H9 (cell line): ENCODE data around the gene NOD1. TPM values are rescaled to one million over a fixed set of nuclear protein-coding genes. Genes with fewer than 3 reads are reported as not detected.

ENCODE experiments used
- DNase-seq: peaks from one replicate; pipeline ENCODE4 v3.0.0-alpha.2; 2017
- H2AFZ ChIP-seq: one replicate; pipeline ENCODE4 v1.6.1; 2013; ENCODE audit warnings: mild to moderate bottlenecking, low read length, control low read depth, moderate library complexity
- H2AK5ac ChIP-seq: 2 replicates; pipeline ENCODE4 v1.6.1; 2013; ENCODE audit warnings: low read length, control low read depth, mixed read lengths; ENCODE audit not compliant: insufficient read length
- H2BK120ac ChIP-seq: one replicate; pipeline ENCODE4 v1.6.1; 2013; ENCODE audit warnings: low read depth, mild to moderate bottlenecking, low read length, control low read depth, inconsistent platforms; ENCODE audit not compliant: poor library complexity, severe bottlenecking
- H2BK12ac ChIP-seq: 2 replicates; pipeline ENCODE4 v1.6.1; 2013; ENCODE audit warnings: low read length, control low read depth, mixed read lengths, low read depth; ENCODE audit not compliant: insufficient read length
- H2BK15ac ChIP-seq: 2 replicates; pipeline ENCODE4 v1.6.1; 2013; ENCODE audit warnings: low read depth, low read length, control low read depth
- H2BK20ac ChIP-seq: one replicate; pipeline ENCODE4 v1.6.1; 2013; ENCODE audit warnings: low read depth, mild to moderate bottlenecking, low read length, control low read depth, inconsistent platforms; ENCODE audit not compliant: poor library complexity, severe bottlenecking
- H2BK5ac ChIP-seq: 2 replicates; pipeline ENCODE4 v1.6.1; 2013; ENCODE audit warnings: low read length, control low read depth, mixed read lengths; ENCODE audit not compliant: insufficient read length
- H3K14ac ChIP-seq: 2 replicates; pipeline ENCODE4 v1.6.1; 2013; ENCODE audit warnings: low read length, control low read depth; ENCODE audit not compliant: insufficient read depth
- H3K18ac ChIP-seq: 2 replicates; pipeline ENCODE4 v1.6.1; 2013; ENCODE audit warnings: low read depth, mild to moderate bottlenecking, mixed read lengths, low read length, control low read depth; ENCODE audit not compliant: insufficient read length
- H3K23ac ChIP-seq: 2 replicates; pipeline ENCODE4 v1.6.1; 2013; ENCODE audit warnings: low read length, control low read depth, mixed read lengths, low read depth; ENCODE audit not compliant: insufficient read length
- H3K23me2 ChIP-seq: 2 replicates; pipeline ENCODE4 v1.6.1; 2013; ENCODE audit warnings: low read depth, mild to moderate bottlenecking, mixed read lengths, low read length, control low read depth; ENCODE audit not compliant: insufficient read length, poor library complexity, severe bottlenecking
- H3K27ac ChIP-seq: 2 replicates; pipeline ENCODE4 v1.5.1; 2013; ENCODE audit warnings: low read length, control low read depth, mixed read lengths, low read depth; ENCODE audit not compliant: insufficient read length
- H3K27me3 ChIP-seq: 2 replicates; pipeline ENCODE4 v1.6.1; 2013; ENCODE audit warnings: low read length, control low read depth, inconsistent platforms; ENCODE audit not compliant: insufficient read depth
- H3K4ac ChIP-seq: 2 replicates; pipeline ENCODE4 v1.6.1; 2013; ENCODE audit warnings: low read depth, mild to moderate bottlenecking, control low read depth, inconsistent platforms, low read length, moderate library complexity
- H3K4me1 ChIP-seq: 2 replicates; pipeline ENCODE4 v1.6.1; 2013; ENCODE audit warnings: low read length, control low read depth, inconsistent platforms; ENCODE audit not compliant: insufficient read depth
- H3K4me2 ChIP-seq: 2 replicates; pipeline ENCODE4 v1.6.1; 2013; ENCODE audit warnings: low read length, control low read depth, mixed read lengths; ENCODE audit not compliant: insufficient read length, insufficient read depth
- H3K56ac ChIP-seq: 2 replicates; pipeline ENCODE4 v1.6.1; 2013; ENCODE audit warnings: low read depth, mild to moderate bottlenecking, mixed read lengths, low read length, control low read depth; ENCODE audit not compliant: insufficient read length
- H3K79me1 ChIP-seq: 2 replicates; pipeline ENCODE4 v1.6.1; 2013; ENCODE audit warnings: low read depth, mild to moderate bottlenecking, moderate library complexity, low read length, control low read depth, inconsistent platforms; ENCODE audit not compliant: insufficient read depth, poor library complexity, severe bottlenecking
- H3K79me2 ChIP-seq: 2 replicates; pipeline ENCODE4 v1.6.1; 2013; ENCODE audit warnings: low read length, control low read depth, inconsistent platforms; ENCODE audit not compliant: insufficient read depth
- H3K9ac ChIP-seq: 2 replicates; pipeline ENCODE4 v1.6.1; 2013; ENCODE audit warnings: low read length, control low read depth, mixed read lengths; ENCODE audit not compliant: insufficient read length; ENCODE audit errors: extremely low read depth
- H3K9me3 ChIP-seq: one replicate; pipeline ENCODE4 v1.6.1; 2013; ENCODE audit warnings: low read depth, low read length, inconsistent platforms; ENCODE audit not compliant: control insufficient read depth
- H3T11ph ChIP-seq: one replicate; pipeline ENCODE4 v1.6.1; 2013; ENCODE audit warnings: mild to moderate bottlenecking, low read length, control low read depth, inconsistent platforms
- H4K20me1 ChIP-seq: one replicate; pipeline ENCODE4 v1.6.1; 2013; ENCODE audit not compliant: control insufficient read depth, insufficient read length, insufficient read depth
- H4K5ac ChIP-seq: 2 replicates; pipeline ENCODE4 v1.6.1; 2013; ENCODE audit warnings: low read depth, mild to moderate bottlenecking, mixed read lengths, low read length, control low read depth; ENCODE audit not compliant: insufficient read length
- H4K8ac ChIP-seq: replicated peaks from 2 replicates; pipeline ENCODE4 v1.6.1; 2013; ENCODE audit warnings: low read length, control low read depth, mixed read lengths, low read depth; ENCODE audit not compliant: insufficient read length
- H4K91ac ChIP-seq: 2 replicates; pipeline ENCODE4 v1.6.1; 2013; ENCODE audit warnings: low read depth, mild to moderate bottlenecking, moderate library complexity, mixed read lengths, low read length, control low read depth; ENCODE audit not compliant: insufficient read length
- H3K27ac Mint-ChIP-seq, 3 experiments: 2 replicates in 2 of 3; 3 replicates in 1 of 3; pipeline ENCODE4 v1.8.0; 2020 to 2021; ENCODE audit warnings: mixed read lengths in 3 of 3, mild to moderate bottlenecking in 1 of 3, moderate library complexity in 1 of 3
- H3K27me3 Mint-ChIP-seq: 2 replicates; pipeline ENCODE4 v1.8.0; 2021; ENCODE audit warnings: low read depth, mild to moderate bottlenecking, moderate library complexity, mixed read lengths
- H3K36me3 Mint-ChIP-seq, 3 experiments: 2 replicates in 2 of 3; 3 replicates in 1 of 3; pipeline ENCODE4 v1.8.0; 2020 to 2021; ENCODE audit warnings: low read depth in 3 of 3, mixed read lengths in 3 of 3; ENCODE audit not compliant: insufficient read depth in 1 of 3
- H3K4me1 Mint-ChIP-seq, 2 experiments: 2 replicates each; pipeline ENCODE4 v1.8.0; 2020; ENCODE audit warnings: mixed read lengths in 2 of 2
- H3K4me3 Mint-ChIP-seq, 2 experiments: 2 replicates in 1 of 2; 3 replicates in 1 of 2; pipeline ENCODE4 v1.8.0; 2020 to 2021; ENCODE audit warnings: mild to moderate bottlenecking in 2 of 2, mixed read lengths in 2 of 2, moderate library complexity in 1 of 2
- H3K9me3 Mint-ChIP-seq, 2 experiments: 2 replicates in 1 of 2; 3 replicates in 1 of 2; pipeline ENCODE4 v1.8.0; 2020; ENCODE audit warnings: mild to moderate bottlenecking in 2 of 2, mixed read lengths in 2 of 2, moderate library complexity in 1 of 2
- WGBS: extraction: QIAGEN DNeasy Blood & Tissue Kit; methylation state at CpG from one replicate; pipeline ENCODE4 v1.1.7; 2013; ENCODE audit warnings: missing lambda C conversion rate, low lambda C conversion rate, mixed read lengths; ENCODE audit not compliant: insufficient read length; ENCODE audit errors: extremely low coverage; 5-methylcytosine and 5-hydroxymethylcytosine counted together
- total RNA-seq: library from RNA; stranded (reverse); gene quantifications from 2 replicates; pipeline ENCODE4 v1.2.1, GENCODE V29; 2021
- TF ChIP-seq, protein P1 (sequence below): fragments of 200-600 bp; sonication (generic); conservative IDR thresholded peaks from 3 replicates; pipeline ENCODE4 v1.8.0; 2021; ENCODE audit warnings: antibody characterized with exemption, mild to moderate bottlenecking

Gene NOD1
- total RNA-seq, 1 experiment from 2014 or later = 5.3 TPM

DNA sequence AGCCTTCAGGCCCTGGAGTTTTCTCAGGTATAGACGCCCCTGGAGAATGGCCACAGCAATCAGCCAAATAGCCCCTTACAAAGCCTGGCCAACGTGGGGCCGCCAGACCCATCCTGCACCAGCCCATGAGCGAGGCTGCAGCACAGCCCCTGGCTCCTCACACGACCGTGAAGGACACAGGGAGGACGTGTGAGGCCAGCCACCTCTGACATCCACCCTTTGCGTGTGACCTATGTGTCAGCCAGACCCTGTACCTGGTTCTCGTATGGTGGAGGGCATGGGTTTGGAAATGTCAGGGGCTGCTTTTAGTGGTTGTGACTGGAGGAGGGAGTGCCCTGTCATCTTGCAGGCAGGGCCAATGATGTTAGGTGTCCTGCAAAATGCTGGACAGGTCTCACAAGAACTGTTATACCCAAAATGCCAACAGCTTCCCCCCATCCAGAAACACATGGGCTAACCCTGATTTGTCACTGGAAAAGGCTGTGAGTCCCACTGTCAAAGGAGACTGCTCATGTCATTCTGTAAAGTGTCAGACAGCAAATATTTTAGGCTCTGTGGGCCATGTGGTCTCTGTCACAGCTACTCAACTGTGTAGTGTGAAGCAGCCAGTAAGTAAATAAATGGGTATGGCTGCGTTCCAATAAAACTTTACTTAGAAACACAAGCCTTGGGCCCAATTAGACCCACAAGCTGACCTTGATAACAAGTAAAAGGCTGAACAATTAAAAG is 30.0 kb downstream of the NOD1 start:
- no peak overlapping the region for H2BK20ac ChIP-seq
- H3K9me3 Mint-ChIP-seq = no peaks in the 10 kb centered on the region; a peak in 1 of 5 replicates
- no peak overlapping the region for H2AFZ ChIP-seq
- no peaks in the 10 kb centered on the region for H3K79me1 ChIP-seq
- H3K4me3 Mint-ChIP-seq = no peak overlapping the region
- H3K23me2 ChIP-seq = no peaks in the 10 kb centered on the region
- no peak overlapping the region for H3K9ac ChIP-seq
- H2BK5ac ChIP-seq = no peak overlapping the region
- TF ChIP-seq, protein P1, sequence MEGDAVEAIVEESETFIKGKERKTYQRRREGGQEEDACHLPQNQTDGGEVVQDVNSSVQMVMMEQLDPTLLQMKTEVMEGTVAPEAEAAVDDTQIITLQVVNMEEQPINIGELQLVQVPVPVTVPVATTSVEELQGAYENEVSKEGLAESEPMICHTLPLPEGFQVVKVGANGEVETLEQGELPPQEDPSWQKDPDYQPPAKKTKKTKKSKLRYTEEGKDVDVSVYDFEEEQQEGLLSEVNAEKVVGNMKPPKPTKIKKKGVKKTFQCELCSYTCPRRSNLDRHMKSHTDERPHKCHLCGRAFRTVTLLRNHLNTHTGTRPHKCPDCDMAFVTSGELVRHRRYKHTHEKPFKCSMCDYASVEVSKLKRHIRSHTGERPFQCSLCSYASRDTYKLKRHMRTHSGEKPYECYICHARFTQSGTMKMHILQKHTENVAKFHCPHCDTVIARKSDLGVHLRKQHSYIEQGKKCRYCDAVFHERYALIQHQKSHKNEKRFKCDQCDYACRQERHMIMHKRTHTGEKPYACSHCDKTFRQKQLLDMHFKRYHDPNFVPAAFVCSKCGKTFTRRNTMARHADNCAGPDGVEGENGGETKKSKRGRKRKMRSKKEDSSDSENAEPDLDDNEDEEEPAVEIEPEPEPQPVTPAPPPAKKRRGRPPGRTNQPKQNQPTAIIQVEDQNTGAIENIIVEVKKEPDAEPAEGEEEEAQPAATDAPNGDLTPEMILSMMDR = no peak
- no peak overlapping the region; the same call in 1 of the 2 replicates for H3K14ac ChIP-seq
- no peaks in the 10 kb centered on the region for H3K27me3 ChIP-seq
- no CpG with 5 or more reads among the region's 10 CpGs for WGBS
- no peaks in the 10 kb centered on the region for H3K4me1 ChIP-seq
- no peak overlapping the region for H3K27ac Mint-ChIP-seq
- H2BK15ac ChIP-seq = no peak overlapping the region
- H2BK120ac ChIP-seq = no peak overlapping the region
- H3K23ac ChIP-seq = no peak overlapping the region
- no peak overlapping the region for H4K8ac ChIP-seq
- H3K9me3 ChIP-seq = no peaks in the 10 kb centered on the region
- H2AK5ac ChIP-seq = no peak overlapping the region
- no peaks in the 10 kb centered on the region for H3K79me2 ChIP-seq
- no peak overlapping the region for H3K56ac ChIP-seq
- H3K18ac ChIP-seq = no peak overlapping the region
- no peaks in the 10 kb centered on the region for H4K20me1 ChIP-seq
- no peak overlapping the region for H3K4ac ChIP-seq
- H2BK12ac ChIP-seq = no peak overlapping the region
- H3K27ac ChIP-seq = no peak overlapping the region
- peaks cover 2 to 14% (median 4%) of the 10 kb centered on the region in 3 experiments; a peak in 4 of 7 replicates for H3K36me3 Mint-ChIP-seq
- no peak for DNase-seq
- peaks cover 2% of the 10 kb centered on the region; the same call in 1 of the 2 replicates for H3K27me3 Mint-ChIP-seq
- no peak overlapping the region for H4K91ac ChIP-seq
- H3K4me1 Mint-ChIP-seq = peaks cover 20 to 29% of the 10 kb centered on the region in 2 experiments
- H4K5ac ChIP-seq = no peak overlapping the region
- H3T11ph ChIP-seq = no peak overlapping the region
- H3K4me2 ChIP-seq = no peak overlapping the region
